GM12892 (cell line): ENCODE measurements around the gene ARSB.

ENCODE experiments used
- DNase-seq: peaks from one replicate; pipeline ENCODE4 v3.0.0; 2011; ENCODE audit not compliant: insufficient read length
- FAIRE-seq: peaks from 2 replicates; lab custom pipeline; 2011; peaks lifted over from hg19 to GRCh38; lab: Jason Lieb, UNC
- POLR2A ChIP-seq: IDR thresholded peaks from 2 replicates; pipeline ENCODE4 v1.6.1; 2011; ENCODE audit warnings: low read depth, low read length, control low read depth
- POLR2AphosphoS5 ChIP-seq: IDR thresholded peaks from 2 replicates; pipeline ENCODE4 v1.6.1; 2011; ENCODE audit warnings: low read depth, low read length, control low read depth
- TAF1 ChIP-seq: IDR thresholded peaks from 2 replicates; pipeline ENCODE4 v1.6.1; 2011; ENCODE audit warnings: low read depth, mild to moderate bottlenecking, control low read depth, low read length, borderline replicate concordance

ARSB gene

GRCh38 chr5:79014631-79015030 is 29.5 kb upstream of the ARSB start:
- DNase-seq (no peak), FAIRE-seq (no peak)
- TF ChIP-seq POLR2AphosphoS5 (no peak), TAF1 (no peak), POLR2A (no peak)

- FAIRE-seq (no peak), DNase-seq (no peak)
- TF ChIP-seq POLR2A = no peak
- TF ChIP-seq POLR2AphosphoS5 = no peak
- no peak for TF ChIP-seq TAF1
Measured at GRCh38 chr5:79011869-79012268, 26.8 kb upstream of the ARSB start.

- DNase-seq (no peak), FAIRE-seq (peak; percentile 40)
- no peak for TF ChIP-seq POLR2A
- TF ChIP-seq TAF1 = no peak
- TF ChIP-seq POLR2AphosphoS5 = no peak
Measured at GRCh38 chr5:79011219-79011836, 26.2 kb upstream of the ARSB start.

GRCh38 chr5:79008362-79008761 is 23.3 kb upstream of the ARSB start:
- no peak for TF ChIP-seq POLR2AphosphoS5
- no peak for TF ChIP-seq TAF1
- no peak for TF ChIP-seq POLR2A
- FAIRE-seq (no peak), DNase-seq (no peak)

GRCh38 chr5:79007872-79008271 is 22.8 kb upstream of the ARSB start:
- DNase-seq = no peak
- TF ChIP-seq POLR2AphosphoS5 (no peak), POLR2A (no peak), TAF1 (no peak)
- FAIRE-seq = no peak

GRCh38 chr5:79005936-79006631 is 21.0 kb upstream of the ARSB start:
- no peak for TF ChIP-seq POLR2AphosphoS5
- no peak for TF ChIP-seq POLR2A
- no peak for TF ChIP-seq TAF1
- no peak for DNase-seq
- FAIRE-seq = no peak

- DNase-seq (no peak), FAIRE-seq (no peak)
- TF ChIP-seq POLR2AphosphoS5 (no peak), POLR2A (no peak), TAF1 (no peak)
Measured at GRCh38 chr5:79005151-79005550, 20.0 kb upstream of the ARSB start.

GRCh38 chr5:79002374-79002773 is 17.3 kb upstream of the ARSB start:
- FAIRE-seq (no peak), DNase-seq (no peak)
- TF ChIP-seq POLR2A (no peak), TAF1 (no peak), POLR2AphosphoS5 (no peak)

GRCh38 chr5:79001471-79001870 is 16.4 kb upstream of the ARSB start:
- FAIRE-seq = no peak
- DNase-seq = no peak
- TF ChIP-seq POLR2AphosphoS5 (no peak), POLR2A (no peak), TAF1 (no peak)

GRCh38 chr5:78997090-78997489 is 12.0 kb upstream of the ARSB start:
- no peak for FAIRE-seq
- TF ChIP-seq POLR2A (no peak), TAF1 (no peak), POLR2AphosphoS5 (no peak)

GRCh38 chr5:78995521-78996007 is 10.5 kb upstream of the ARSB start:
- TF ChIP-seq TAF1 = no peak
- no peak for TF ChIP-seq POLR2A
- no peak for TF ChIP-seq POLR2AphosphoS5
- DNase-seq (no peak), FAIRE-seq (no peak)

More at GRCh38 chr5:78997090-78997489, 12.0 kb upstream of the ARSB start:
- DNase-seq = no peak

GRCh38 chr5:78993165-78993564 is 8.1 kb upstream of the ARSB start:
- TF ChIP-seq TAF1 = no peak
- TF ChIP-seq POLR2AphosphoS5 = no peak
- TF ChIP-seq POLR2A = no peak
- FAIRE-seq (no peak), DNase-seq (no peak)
